Activated CD4-positive, alpha-beta T cell treated with anti-CD3 and anti-CD28 coated beads, Interleukin-2, amount 50 U/mL, for 48 hours (primary cell): ENCODE data around the gene VCAM1.

Source experiments
- DNase-seq, 2 experiments: peaks; one replicate each; pipeline ENCODE4 v3.0.0-alpha.2; 2020

VCAM1 gene, protein sequence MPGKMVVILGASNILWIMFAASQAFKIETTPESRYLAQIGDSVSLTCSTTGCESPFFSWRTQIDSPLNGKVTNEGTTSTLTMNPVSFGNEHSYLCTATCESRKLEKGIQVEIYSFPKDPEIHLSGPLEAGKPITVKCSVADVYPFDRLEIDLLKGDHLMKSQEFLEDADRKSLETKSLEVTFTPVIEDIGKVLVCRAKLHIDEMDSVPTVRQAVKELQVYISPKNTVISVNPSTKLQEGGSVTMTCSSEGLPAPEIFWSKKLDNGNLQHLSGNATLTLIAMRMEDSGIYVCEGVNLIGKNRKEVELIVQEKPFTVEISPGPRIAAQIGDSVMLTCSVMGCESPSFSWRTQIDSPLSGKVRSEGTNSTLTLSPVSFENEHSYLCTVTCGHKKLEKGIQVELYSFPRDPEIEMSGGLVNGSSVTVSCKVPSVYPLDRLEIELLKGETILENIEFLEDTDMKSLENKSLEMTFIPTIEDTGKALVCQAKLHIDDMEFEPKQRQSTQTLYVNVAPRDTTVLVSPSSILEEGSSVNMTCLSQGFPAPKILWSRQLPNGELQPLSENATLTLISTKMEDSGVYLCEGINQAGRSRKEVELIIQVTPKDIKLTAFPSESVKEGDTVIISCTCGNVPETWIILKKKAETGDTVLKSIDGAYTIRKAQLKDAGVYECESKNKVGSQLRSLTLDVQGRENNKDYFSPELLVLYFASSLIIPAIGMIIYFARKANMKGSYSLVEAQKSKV

DNA sequence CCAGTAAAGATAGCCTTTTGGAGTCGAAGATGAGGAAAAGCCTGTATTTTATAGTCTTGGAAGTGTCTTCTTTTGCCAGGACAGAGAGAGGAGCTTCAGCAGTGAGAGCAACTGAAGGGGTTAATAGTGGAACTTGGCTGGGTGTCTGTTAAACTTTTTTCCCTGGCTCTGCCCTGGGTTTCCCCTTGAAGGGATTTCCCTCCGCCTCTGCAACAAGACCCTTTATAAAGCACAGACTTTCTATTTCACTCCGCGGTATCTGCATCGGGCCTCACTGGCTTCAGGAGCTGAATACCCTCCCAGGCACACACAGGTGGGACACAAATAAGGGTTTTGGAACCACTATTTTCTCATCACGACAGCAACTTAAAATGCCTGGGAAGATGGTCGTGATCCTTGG lies at the start of gene VCAM1:
Gene VCAM1, plus strand, starts transcription at position 253 of the 400 bp plus-strand sequence. Its CDS starts 119 bp downstream, at position 372.
- DNase-seq = no peak

DNA sequence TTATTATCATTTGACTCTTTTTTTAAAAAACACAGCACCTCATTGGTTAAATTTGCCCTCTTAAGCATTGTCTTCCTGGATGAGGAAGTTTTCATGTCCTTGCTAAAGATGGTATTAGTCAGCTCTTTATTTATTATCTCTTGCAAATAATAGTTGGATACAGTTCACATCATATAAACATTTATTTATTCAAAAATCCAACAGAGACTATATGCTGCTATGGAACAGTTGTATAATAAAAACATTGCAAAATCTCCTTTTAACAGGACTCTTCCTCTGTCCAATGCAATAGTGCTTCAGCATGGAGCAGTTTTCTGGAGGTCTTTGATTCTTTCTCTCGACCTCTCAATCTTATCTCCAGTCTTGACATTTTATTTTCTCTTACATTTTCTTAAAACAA lies 49.5 kb upstream of the VCAM1 start:
- no peak for DNase-seq

DNA sequence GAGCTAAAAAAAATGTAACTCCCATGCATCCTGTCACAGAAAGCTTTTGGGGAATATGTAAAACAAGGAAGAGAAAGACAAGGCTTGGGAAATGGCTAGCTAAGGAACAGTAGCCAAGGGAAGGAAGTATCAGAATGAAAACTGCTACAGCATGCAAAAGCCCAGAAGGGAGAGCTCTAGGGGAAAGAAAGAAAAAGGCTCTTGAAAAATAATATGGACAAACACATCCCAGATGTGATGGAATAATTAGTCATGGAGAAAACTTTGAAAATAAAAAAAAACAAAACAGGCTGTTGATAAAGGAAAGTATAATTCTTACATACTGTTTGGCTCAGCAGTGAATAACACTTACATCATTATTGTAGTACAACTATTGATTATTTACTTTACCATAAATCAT lies 47.9 kb upstream of the VCAM1 start:
- DNase-seq = no peak

DNA sequence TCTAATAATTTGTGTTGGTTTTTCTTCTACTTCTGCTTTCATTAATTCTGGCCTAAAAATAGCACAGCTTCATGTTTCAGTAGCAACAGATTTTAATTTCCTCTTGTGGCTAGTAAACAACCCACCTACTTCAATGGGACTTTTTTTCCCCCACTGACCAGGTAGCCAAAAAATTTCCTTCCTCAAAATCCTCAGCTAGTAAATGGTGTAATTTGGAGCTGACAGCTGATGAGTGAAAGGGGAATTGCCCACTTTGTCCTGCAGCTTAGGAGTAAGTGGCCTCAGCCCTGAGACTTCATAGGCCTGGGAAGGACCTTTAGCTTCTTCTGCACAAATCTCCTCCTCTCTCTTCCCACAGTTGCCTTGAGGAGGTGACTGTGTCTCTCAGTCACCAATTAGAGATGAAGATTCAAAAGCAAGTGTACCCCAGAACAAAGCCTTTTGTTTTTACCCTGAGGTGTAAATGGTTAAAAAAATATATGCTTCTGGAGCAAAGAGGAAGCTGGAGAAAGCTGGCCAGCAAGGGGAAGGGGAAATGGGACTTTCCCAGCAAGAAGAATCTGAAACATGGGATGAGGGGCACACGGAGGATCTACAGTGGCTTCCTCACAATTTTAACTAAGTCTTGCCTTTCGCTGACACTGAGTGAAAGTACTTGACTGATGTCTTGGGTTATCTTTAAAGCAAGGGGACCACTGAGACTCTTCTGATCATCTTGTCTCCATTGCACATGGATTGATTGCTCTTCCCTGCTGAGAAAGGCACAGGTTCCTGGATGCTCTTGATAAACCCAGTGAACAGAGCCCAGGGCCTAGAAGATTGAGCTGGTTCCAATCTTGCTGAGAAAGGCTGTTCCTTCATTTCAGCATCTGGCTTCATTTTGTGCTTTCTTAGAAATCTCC lies 35.8 kb upstream of the VCAM1 start:
- no peak for DNase-seq

DNA sequence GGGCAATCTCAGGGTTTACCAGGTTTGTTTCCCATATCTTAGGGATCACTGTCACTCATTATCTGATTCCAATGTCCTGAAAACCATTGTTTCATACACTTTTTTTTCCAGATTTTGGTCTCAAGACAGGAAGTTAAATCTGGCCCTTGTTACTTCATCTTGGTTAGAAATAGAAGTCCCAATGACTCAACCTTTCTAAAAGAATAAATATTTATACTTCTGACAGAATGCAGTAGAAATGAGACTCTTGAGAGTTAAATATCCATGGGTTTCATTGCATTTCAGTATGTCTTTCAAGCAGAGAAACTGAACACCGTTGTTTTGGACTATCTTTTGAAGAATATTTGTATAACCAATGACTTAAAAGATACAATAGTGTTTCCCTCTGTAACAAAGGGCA lies 19.8 kb upstream of the VCAM1 start:
- DNase-seq = no peak

DNA sequence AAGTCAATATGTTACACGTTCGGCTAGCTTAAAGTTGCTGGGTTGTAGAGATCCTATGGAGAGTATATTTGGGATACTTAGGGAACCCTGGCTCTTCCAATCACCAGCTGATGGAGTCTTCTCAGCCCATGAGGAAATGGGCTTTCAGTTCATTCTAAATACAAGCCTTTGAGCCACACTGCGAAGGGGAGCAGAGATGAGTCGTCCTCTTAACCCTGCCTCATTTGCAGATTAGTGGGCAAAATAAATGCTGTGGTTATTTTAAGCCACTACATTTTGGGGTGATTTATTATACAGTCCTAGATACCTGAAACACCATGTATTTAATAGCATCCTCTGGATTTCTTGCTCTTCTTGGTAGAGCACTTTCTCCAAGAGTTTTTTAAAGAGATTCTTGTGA lies 19.0 kb upstream of the VCAM1 start:
- DNase-seq = no peak

DNA sequence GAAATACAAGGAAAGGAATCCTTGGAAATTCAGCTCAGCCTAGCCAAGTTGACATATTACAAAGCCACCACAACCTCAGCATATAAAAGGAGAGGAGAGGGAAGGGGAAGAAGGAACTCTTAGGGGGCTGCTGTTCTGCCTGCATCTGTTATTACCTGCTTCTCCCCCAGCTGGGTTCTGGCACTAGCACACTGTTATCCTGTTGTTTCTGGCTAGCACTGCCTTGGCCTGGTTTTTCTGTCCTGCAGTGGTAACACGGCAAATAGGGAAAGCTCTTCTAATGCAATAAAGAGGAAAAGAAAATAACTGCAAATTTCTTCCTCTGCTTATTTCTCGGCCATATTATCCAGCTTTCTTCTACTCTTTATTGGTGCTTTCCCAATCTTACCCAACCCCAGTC lies 16.5 kb upstream of the VCAM1 start:
- no peak for DNase-seq

DNA sequence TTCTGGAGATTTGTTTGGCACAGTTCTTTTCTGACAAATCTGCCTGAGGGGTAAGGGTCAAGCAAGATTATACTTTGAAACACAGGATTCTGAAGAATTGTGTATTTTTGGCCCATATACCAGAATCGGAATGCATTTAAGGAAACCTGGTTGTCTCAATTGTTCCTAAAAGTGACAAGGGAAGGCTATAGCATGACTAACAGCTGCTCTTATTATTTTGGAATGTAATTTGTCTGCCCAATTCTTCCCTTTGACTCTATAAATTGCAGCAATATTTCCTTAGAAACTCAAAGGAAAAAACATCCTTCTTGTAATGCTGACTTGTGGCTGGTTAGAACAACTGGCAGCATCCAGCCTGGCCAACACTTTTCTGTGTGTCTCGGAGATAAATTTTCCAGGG lies 15.8 kb upstream of the VCAM1 start:
- DNase-seq = no peak

DNA sequence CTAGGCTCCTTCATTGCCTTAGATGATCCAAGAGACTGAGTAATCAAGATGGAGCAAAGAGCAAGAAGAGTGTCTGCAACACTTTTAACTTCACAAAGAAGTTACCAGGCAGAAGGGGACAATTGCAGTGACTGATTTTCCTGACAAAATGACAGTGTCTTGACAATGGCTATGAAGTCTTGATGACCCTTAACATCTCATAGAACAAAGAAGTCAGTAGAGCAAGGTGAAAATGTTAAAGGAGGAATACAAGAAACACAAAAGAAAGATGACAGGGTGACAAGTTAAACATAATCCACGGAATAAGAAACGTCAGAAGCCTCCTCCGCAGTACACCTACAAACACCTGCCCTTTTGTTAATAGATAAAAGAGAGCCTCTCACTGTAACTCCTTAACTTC lies 15.1 kb upstream of the VCAM1 start:
- no peak for DNase-seq

DNA sequence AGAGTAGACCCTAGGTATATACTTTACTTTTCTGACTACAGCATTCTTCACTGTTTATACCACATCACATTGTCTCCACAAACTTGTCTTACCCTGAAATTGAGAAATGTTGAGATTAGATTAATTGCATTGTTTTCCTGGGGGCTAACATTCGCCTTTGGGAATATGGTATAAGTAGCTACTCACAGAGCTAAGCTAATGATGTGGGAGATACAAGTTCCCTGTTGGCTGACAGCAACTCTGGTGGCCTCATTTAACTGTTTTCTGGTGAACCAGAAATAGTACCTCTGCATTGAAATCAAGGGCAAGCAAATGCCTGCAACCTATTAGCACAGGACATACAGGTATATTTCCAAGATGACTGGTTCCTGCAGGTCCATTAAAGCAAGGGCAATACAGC lies 13.2 kb upstream of the VCAM1 start:
- DNase-seq = no peak

DNA sequence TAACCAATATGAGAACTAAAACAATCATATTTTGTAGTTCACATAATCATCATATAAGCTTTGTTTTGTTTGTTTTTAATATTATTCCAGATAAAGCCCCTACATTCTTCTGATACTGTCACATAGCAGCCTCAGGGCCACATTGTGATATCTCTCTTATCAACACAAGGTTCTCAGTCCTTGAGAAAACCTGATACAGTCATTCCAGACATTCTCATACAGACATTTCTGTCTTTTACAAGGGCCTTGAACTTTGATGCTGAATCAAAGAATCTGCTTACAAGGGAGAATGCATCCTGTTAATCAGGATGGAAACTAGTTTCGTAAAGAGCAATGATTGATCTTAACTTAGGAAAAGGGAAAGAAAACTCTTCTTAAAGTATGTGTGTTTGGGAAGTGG lies 12.7 kb upstream of the VCAM1 start:
- DNase-seq = no peak

DNA sequence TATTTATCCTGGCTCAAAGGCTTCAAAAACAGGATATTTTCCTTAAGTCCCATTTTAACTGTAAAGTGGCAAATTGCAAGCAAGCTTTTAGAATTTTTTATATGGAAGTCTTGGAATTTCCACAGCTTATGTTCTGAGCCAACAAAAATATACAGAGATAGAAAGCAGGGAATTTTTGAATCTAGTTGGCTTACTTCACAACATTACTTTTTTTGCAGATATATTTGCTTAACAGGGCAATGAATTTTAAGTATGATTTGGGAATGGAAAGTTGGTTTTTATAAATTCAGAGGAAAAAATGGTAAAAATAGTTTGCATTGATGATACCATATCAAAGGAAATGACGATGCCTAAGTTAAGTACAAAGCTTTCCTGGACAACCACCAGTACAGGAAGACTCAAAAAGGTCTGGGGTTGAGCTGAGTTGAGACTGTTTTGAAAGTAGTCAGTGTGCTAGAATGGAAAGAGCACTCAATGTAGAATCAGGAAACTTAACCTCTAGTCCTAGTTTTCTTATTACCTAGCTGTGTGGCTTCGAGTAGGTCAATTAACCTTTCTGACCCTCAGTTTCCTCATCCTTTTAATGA lies 11.0 kb upstream of the VCAM1 start:
- no peak for DNase-seq

DNA sequence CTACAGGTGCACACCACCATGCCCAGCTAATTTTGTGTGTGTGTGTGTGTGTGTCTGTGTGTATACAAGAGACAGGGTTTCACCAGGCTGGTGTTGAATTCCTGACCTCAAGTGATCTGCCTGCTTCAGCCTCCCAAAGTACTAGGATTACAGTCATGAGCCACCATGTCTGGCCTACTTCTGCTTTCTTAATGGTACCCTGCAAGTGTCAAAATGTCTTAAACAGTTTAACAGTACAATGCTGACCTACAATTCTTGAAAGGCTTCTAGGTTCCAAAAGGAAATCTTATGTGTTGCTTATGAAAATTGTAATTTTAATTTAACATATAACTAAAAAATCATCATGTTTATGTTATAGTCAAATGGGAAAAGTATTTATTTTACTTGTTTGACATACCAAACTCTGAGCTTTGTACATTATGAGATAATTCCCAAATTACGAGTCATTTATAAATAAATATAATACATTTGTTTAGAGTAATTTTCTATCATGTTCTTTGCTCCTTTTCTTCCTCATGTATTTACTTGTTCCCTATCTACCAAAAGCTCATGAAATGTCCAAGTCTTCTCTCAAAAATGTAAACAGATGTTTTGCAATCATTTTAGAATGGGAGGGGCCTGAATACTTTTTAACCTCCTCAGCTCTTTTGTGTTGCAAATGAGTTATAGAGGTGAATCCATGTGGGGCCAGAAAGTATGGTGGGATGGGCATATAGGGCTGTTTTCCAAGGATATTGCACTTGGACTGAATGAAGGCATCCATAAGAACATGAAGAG lies 8.4 kb upstream of the VCAM1 start:
- DNase-seq = no peak

DNA sequence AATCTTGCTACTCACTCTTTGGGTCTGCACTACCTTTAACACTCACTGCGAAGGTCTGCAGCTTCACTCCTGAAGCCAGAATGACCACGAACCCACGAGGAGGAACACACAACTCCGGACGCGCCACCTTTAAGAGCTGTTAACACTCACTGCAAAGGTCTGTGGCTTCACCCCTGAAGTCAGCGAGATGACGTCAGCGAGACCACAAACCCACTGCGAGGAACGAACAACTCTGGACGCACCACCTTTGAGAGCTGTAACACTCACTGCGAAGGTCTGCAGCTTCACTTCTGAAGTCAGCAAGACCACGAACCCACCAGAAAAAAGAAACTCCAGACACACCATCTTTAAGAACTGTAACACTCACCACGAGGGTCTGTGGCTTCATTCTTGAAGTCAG lies 6.5 kb upstream of the VCAM1 start:
- peak; percentile 29 to 50 for DNase-seq

DNA sequence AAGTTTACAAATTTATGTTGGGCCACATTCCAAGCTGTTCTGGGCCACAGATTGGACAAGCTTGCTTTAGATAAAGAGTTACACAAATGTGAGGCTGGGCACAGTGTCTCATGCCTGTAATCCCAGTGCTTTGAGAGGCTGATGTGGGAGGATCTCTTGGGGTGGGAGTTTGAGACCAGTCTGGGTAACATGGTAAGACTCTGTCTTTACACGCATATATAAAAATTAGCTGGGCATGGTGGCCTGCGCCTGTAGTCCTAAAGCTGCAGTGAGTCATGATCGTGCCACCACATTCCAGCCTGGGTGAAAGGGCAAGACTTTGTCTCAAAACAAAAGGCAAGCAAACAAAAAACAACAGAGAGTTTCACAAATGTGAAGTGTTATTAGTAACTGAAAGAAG lies 5.9 kb upstream of the VCAM1 start:
- DNase-seq = no peak

DNA sequence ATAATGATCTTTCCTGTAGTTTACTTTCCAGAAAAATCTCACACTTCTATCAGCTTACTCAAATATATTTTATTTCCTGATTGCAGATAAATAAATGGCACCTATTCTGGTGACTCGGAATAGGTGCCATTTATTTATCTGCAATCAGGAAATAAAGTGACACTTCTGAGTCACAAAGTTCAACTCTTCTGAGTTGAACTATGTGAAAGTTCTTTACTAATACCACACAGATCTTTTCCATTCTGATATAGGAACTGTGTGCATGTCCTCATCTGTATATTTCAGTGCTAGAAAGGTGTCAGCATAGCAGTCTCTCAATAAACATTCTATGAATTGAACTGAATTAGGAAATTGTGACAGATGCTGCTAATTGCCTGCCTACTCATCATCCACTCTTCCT lies 4.9 kb upstream of the VCAM1 start:
- DNase-seq = no peak

DNA sequence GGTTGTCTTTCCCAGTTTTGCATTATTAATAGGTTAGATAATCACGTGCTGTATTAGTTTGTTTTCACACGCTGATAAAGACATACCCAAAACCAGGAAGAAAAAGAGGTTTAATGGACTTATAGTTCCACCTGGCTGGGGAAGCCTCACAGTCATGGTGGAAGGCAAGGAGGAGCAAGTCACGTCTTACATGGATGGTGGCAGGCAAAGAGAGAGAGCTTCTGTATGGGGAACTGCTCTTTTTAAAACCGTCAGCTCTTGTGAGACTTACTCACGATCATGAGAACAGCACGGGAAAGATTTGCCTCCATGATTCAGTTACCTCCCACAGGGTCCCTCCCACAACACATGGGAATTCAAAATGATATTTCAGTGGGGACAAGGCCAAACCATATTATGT lies 2.3 kb upstream of the VCAM1 start:
- DNase-seq = no peak

DNA sequence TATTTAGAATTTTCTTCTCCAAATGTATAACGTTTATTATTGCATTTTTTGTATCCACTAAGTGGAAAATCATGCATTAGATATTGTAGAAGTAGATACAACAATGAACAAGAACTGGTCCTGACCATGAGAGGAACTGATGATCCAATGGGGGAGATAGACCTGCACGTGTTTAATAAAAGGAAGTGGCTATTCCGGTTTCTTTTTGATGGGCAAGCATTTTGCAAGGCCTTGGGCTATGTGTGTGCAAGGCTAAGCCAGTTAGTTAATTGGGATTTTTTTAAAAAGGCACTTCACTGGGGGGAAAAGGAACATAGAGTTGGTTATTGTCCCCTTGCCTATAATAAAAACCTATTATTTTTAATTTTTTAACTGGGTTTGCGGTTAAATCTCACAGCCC lies 961 bp upstream of the VCAM1 start:
- no peak for DNase-seq

DNA sequence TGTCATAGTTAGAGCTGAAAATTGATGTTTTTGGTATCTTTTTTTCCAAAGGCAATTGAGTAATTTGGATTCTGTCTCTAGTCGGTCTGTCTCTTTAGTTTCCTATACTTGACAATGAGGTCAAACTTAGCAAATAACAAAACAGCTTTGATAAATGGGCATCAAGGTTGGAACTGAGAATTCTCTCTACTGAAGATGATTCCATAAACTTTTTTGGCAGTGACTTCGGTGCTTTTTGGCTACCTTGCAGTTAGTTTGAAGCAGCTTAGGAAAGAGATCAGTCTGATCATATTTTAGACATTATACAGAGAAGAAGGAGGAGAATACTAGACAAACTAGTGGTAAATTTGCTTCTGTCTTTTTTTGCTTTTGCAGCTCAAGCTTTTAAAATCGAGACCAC lies 559 bp downstream of the VCAM1 start:
- DNase-seq = no peak

DNA sequence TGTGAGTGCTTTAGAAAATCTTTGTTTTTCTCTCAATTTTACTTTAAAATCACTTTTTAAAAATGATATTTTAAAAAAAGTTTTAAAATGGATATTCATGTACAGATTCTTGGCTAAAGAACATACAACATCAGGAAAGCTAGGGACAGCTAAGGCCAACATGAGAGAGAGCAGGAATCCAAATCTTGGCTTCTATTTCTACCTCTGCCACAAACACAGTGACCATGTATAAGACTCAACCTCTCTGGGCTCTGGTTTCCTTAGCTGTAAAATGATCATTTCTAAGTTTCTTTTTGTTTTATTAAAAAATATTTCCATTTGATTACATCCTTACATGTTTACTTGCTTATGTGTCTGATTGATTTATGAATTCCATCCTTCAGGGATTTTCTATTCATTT lies 1.2 kb downstream of the VCAM1 start:
- no peak for DNase-seq

DNA sequence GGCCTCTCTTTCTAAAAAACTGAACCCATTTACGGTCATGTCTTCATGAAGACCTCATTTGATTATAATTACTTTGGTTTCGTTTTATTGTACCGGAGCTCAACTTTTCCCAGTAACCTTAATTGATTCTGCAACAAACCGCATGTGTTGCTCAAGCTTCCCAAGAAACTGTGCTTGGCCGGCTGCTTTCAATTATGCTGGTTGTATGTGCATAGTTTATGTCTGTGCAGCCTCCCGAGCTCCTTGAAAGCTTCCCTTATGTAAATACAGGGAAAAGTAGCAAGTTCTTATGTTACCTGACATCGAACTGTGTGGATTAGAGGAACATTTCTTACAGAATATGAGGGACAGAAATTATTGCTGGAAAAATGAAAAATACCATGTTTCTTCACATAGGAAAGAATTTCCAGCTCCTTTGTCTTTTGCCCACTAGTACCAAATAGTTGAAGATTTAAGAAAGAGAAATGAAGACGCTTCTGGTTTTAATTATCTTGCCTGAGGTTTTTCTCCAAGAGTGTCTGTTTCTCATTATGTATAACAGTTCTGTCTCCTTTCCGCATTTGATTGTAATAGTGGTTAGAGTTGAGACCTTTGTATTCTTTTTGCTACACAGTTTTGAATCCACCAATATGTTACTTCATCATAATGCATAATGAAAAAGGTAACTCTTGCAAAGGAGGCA lies 2.1 kb downstream of the VCAM1 start:
- DNase-seq = no peak

DNA sequence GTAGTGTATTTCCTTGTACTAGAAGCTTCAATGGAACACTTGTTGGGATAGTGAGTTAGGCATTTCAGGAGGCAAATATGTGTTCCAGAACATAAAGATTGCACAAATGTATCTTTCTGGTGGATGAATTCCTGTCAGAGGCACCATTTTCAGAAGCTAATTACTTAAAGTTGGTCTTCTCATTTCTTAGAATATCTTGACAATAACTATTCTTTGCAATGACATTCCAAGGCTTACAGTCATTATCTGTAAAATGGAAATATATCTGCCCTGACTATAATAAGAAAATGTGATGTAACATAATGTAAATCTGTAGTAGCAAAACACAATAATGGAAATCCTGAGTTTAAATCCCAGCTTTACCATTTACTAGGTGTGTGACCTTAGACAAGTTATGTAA lies 2.7 kb downstream of the VCAM1 start:
- DNase-seq = no peak
